H9 (cell line): ENCODE data around the gene CD52. TPM values are rescaled to one million over a fixed set of nuclear protein-coding genes. Genes with fewer than 3 reads are reported as not detected.

ENCODE experiments used
- DNase-seq: peaks from one replicate; pipeline ENCODE4 v3.0.0-alpha.2; 2017
- H2AFZ ChIP-seq: one replicate; pipeline ENCODE4 v1.6.1; 2013; ENCODE audit warnings: mild to moderate bottlenecking, low read length, control low read depth, moderate library complexity
- H2AK5ac ChIP-seq: 2 replicates; pipeline ENCODE4 v1.6.1; 2013; ENCODE audit warnings: low read length, control low read depth, mixed read lengths; ENCODE audit not compliant: insufficient read length
- H2BK120ac ChIP-seq: one replicate; pipeline ENCODE4 v1.6.1; 2013; ENCODE audit warnings: low read depth, mild to moderate bottlenecking, low read length, control low read depth, inconsistent platforms; ENCODE audit not compliant: poor library complexity, severe bottlenecking
- H2BK12ac ChIP-seq: 2 replicates; pipeline ENCODE4 v1.6.1; 2013; ENCODE audit warnings: low read length, control low read depth, mixed read lengths, low read depth; ENCODE audit not compliant: insufficient read length
- H2BK15ac ChIP-seq: 2 replicates; pipeline ENCODE4 v1.6.1; 2013; ENCODE audit warnings: low read depth, low read length, control low read depth
- H2BK20ac ChIP-seq: one replicate; pipeline ENCODE4 v1.6.1; 2013; ENCODE audit warnings: low read depth, mild to moderate bottlenecking, low read length, control low read depth, inconsistent platforms; ENCODE audit not compliant: poor library complexity, severe bottlenecking
- H2BK5ac ChIP-seq: 2 replicates; pipeline ENCODE4 v1.6.1; 2013; ENCODE audit warnings: low read length, control low read depth, mixed read lengths; ENCODE audit not compliant: insufficient read length
- H3K14ac ChIP-seq: 2 replicates; pipeline ENCODE4 v1.6.1; 2013; ENCODE audit warnings: low read length, control low read depth; ENCODE audit not compliant: insufficient read depth
- H3K18ac ChIP-seq: 2 replicates; pipeline ENCODE4 v1.6.1; 2013; ENCODE audit warnings: low read depth, mild to moderate bottlenecking, mixed read lengths, low read length, control low read depth; ENCODE audit not compliant: insufficient read length
- H3K23ac ChIP-seq: 2 replicates; pipeline ENCODE4 v1.6.1; 2013; ENCODE audit warnings: low read length, control low read depth, mixed read lengths, low read depth; ENCODE audit not compliant: insufficient read length
- H3K23me2 ChIP-seq: 2 replicates; pipeline ENCODE4 v1.6.1; 2013; ENCODE audit warnings: low read depth, mild to moderate bottlenecking, mixed read lengths, low read length, control low read depth; ENCODE audit not compliant: insufficient read length, poor library complexity, severe bottlenecking
- H3K27ac ChIP-seq: 2 replicates; pipeline ENCODE4 v1.5.1; 2013; ENCODE audit warnings: low read length, control low read depth, mixed read lengths, low read depth; ENCODE audit not compliant: insufficient read length
- H3K27me3 ChIP-seq: 2 replicates; pipeline ENCODE4 v1.6.1; 2013; ENCODE audit warnings: low read length, control low read depth, inconsistent platforms; ENCODE audit not compliant: insufficient read depth
- H3K4ac ChIP-seq: 2 replicates; pipeline ENCODE4 v1.6.1; 2013; ENCODE audit warnings: low read depth, mild to moderate bottlenecking, control low read depth, inconsistent platforms, low read length, moderate library complexity
- H3K4me1 ChIP-seq: 2 replicates; pipeline ENCODE4 v1.6.1; 2013; ENCODE audit warnings: low read length, control low read depth, inconsistent platforms; ENCODE audit not compliant: insufficient read depth
- H3K4me2 ChIP-seq: 2 replicates; pipeline ENCODE4 v1.6.1; 2013; ENCODE audit warnings: low read length, control low read depth, mixed read lengths; ENCODE audit not compliant: insufficient read length, insufficient read depth
- H3K56ac ChIP-seq: 2 replicates; pipeline ENCODE4 v1.6.1; 2013; ENCODE audit warnings: low read depth, mild to moderate bottlenecking, mixed read lengths, low read length, control low read depth; ENCODE audit not compliant: insufficient read length
- H3K79me1 ChIP-seq: 2 replicates; pipeline ENCODE4 v1.6.1; 2013; ENCODE audit warnings: low read depth, mild to moderate bottlenecking, moderate library complexity, low read length, control low read depth, inconsistent platforms; ENCODE audit not compliant: insufficient read depth, poor library complexity, severe bottlenecking
- H3K79me2 ChIP-seq: 2 replicates; pipeline ENCODE4 v1.6.1; 2013; ENCODE audit warnings: low read length, control low read depth, inconsistent platforms; ENCODE audit not compliant: insufficient read depth
- H3K9ac ChIP-seq: 2 replicates; pipeline ENCODE4 v1.6.1; 2013; ENCODE audit warnings: low read length, control low read depth, mixed read lengths; ENCODE audit not compliant: insufficient read length; ENCODE audit errors: extremely low read depth
- H3K9me3 ChIP-seq: one replicate; pipeline ENCODE4 v1.6.1; 2013; ENCODE audit warnings: low read depth, low read length, inconsistent platforms; ENCODE audit not compliant: control insufficient read depth
- H3T11ph ChIP-seq: one replicate; pipeline ENCODE4 v1.6.1; 2013; ENCODE audit warnings: mild to moderate bottlenecking, low read length, control low read depth, inconsistent platforms
- H4K20me1 ChIP-seq: one replicate; pipeline ENCODE4 v1.6.1; 2013; ENCODE audit not compliant: control insufficient read depth, insufficient read length, insufficient read depth
- H4K5ac ChIP-seq: 2 replicates; pipeline ENCODE4 v1.6.1; 2013; ENCODE audit warnings: low read depth, mild to moderate bottlenecking, mixed read lengths, low read length, control low read depth; ENCODE audit not compliant: insufficient read length
- H4K8ac ChIP-seq: replicated peaks from 2 replicates; pipeline ENCODE4 v1.6.1; 2013; ENCODE audit warnings: low read length, control low read depth, mixed read lengths, low read depth; ENCODE audit not compliant: insufficient read length
- H4K91ac ChIP-seq: 2 replicates; pipeline ENCODE4 v1.6.1; 2013; ENCODE audit warnings: low read depth, mild to moderate bottlenecking, moderate library complexity, mixed read lengths, low read length, control low read depth; ENCODE audit not compliant: insufficient read length
- H3K27ac Mint-ChIP-seq, 3 experiments: 2 replicates in 2 of 3; 3 replicates in 1 of 3; pipeline ENCODE4 v1.8.0; 2020 to 2021; ENCODE audit warnings: mixed read lengths in 3 of 3, mild to moderate bottlenecking in 1 of 3, moderate library complexity in 1 of 3
- H3K27me3 Mint-ChIP-seq: 2 replicates; pipeline ENCODE4 v1.8.0; 2021; ENCODE audit warnings: low read depth, mild to moderate bottlenecking, moderate library complexity, mixed read lengths
- H3K36me3 Mint-ChIP-seq, 3 experiments: 2 replicates in 2 of 3; 3 replicates in 1 of 3; pipeline ENCODE4 v1.8.0; 2020 to 2021; ENCODE audit warnings: low read depth in 3 of 3, mixed read lengths in 3 of 3; ENCODE audit not compliant: insufficient read depth in 1 of 3
- H3K4me1 Mint-ChIP-seq, 2 experiments: 2 replicates each; pipeline ENCODE4 v1.8.0; 2020; ENCODE audit warnings: mixed read lengths in 2 of 2
- H3K4me3 Mint-ChIP-seq, 2 experiments: 2 replicates in 1 of 2; 3 replicates in 1 of 2; pipeline ENCODE4 v1.8.0; 2020 to 2021; ENCODE audit warnings: mild to moderate bottlenecking in 2 of 2, mixed read lengths in 2 of 2, moderate library complexity in 1 of 2
- H3K9me3 Mint-ChIP-seq, 2 experiments: 2 replicates in 1 of 2; 3 replicates in 1 of 2; pipeline ENCODE4 v1.8.0; 2020; ENCODE audit warnings: mild to moderate bottlenecking in 2 of 2, mixed read lengths in 2 of 2, moderate library complexity in 1 of 2
- WGBS: extraction: QIAGEN DNeasy Blood & Tissue Kit; methylation state at CpG from one replicate; pipeline ENCODE4 v1.1.7; 2013; ENCODE audit warnings: missing lambda C conversion rate, low lambda C conversion rate, mixed read lengths; ENCODE audit not compliant: insufficient read length; ENCODE audit errors: extremely low coverage; 5-methylcytosine and 5-hydroxymethylcytosine counted together
- total RNA-seq: library from RNA; stranded (reverse); gene quantifications from 2 replicates; pipeline ENCODE4 v1.2.1, GENCODE V29; 2021
- TF ChIP-seq, protein P1 (sequence below): fragments of 200-600 bp; sonication (generic); conservative IDR thresholded peaks from 3 replicates; pipeline ENCODE4 v1.8.0; 2021; ENCODE audit warnings: antibody characterized with exemption, mild to moderate bottlenecking

Gene CD52
- total RNA-seq, 1 experiment from 2014 or later, result 4.1 TPM

DNA sequence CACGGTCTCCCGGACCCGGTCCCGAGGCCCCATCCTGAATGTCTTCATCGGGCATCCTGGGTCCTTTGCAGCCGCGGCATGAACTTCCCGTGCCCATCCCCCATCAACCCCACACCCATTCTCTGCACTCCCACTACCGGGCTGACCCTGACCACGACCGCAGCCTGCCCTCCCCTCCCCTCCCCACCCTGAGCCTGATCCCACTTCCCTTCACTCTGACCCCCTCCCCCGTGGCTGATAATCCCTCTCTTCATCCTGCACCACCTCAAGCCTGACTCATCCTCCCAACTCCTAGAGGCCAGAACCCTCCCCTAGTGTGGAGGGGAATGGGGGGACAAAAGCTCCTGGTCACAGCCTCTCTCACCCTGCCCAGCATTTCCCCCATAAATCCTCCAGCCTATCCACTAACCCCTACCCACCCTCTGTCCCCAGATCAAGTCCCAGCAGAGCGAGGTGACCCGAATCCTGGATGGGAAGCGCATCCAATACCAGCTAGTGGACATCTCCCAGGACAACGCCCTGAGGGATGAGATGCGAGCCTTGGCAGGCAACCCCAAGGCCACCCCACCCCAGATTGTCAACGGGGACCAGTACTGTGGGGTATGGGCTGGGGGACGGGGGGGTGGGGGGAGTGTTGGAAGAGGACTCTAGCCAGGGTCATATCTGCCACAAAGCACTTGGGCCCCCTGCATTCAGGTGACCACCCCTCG is 37.3 kb upstream of the CD52 start:
- H3K36me3 Mint-ChIP-seq, result peaks cover 35 to 46% (median 46%) of the 10 kb centered on the region in 3 experiments
- no peaks in the 10 kb centered on the region for H3K27me3 ChIP-seq
- WGBS, result no CpG with 5 or more reads among the region's 20 CpGs
- H3K23me2 ChIP-seq, result peaks cover 13% of the 10 kb centered on the region
- TF ChIP-seq, protein P1, sequence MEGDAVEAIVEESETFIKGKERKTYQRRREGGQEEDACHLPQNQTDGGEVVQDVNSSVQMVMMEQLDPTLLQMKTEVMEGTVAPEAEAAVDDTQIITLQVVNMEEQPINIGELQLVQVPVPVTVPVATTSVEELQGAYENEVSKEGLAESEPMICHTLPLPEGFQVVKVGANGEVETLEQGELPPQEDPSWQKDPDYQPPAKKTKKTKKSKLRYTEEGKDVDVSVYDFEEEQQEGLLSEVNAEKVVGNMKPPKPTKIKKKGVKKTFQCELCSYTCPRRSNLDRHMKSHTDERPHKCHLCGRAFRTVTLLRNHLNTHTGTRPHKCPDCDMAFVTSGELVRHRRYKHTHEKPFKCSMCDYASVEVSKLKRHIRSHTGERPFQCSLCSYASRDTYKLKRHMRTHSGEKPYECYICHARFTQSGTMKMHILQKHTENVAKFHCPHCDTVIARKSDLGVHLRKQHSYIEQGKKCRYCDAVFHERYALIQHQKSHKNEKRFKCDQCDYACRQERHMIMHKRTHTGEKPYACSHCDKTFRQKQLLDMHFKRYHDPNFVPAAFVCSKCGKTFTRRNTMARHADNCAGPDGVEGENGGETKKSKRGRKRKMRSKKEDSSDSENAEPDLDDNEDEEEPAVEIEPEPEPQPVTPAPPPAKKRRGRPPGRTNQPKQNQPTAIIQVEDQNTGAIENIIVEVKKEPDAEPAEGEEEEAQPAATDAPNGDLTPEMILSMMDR, result no peak
- no peak overlapping the region for H3K4ac ChIP-seq
- peak overlapping the region; percentile 60 for H3K4me2 ChIP-seq
- H3K23ac ChIP-seq, result no peak overlapping the region
- H2AFZ ChIP-seq, result no peak overlapping the region
- no peak for DNase-seq
- 0 out of 2 replicates have a peak overlapping the region, but pooled peaks have one; percentile 40 for H3K14ac ChIP-seq
- H3K79me2 ChIP-seq, result no peaks in the 10 kb centered on the region
- H2BK12ac ChIP-seq, result no peak overlapping the region
- no peaks in the 10 kb centered on the region for H3K79me1 ChIP-seq
- H2BK120ac ChIP-seq, result no peak overlapping the region
- H4K91ac ChIP-seq, result no peak overlapping the region
- H3K18ac ChIP-seq, result no peak overlapping the region
- H3K9me3 ChIP-seq, result no peaks in the 10 kb centered on the region
- no peak overlapping the region; a peak in 1 of 7 replicates for H3K27ac Mint-ChIP-seq
- H4K20me1 ChIP-seq, result peaks cover 2% of the 10 kb centered on the region
- no peak overlapping the region for H3T11ph ChIP-seq
- H2AK5ac ChIP-seq, result no peak overlapping the region
- no peak overlapping the region for H4K8ac ChIP-seq
- H3K56ac ChIP-seq, result no peak overlapping the region
- H2BK20ac ChIP-seq, result no peak overlapping the region
- H3K4me3 Mint-ChIP-seq, result peak overlapping the region; percentile 76 to 85
- H3K4me1 ChIP-seq, result peaks cover 11% of the 10 kb centered on the region; the same call in 1 of the 2 replicates
- no peak overlapping the region for H2BK15ac ChIP-seq
- H3K9me3 Mint-ChIP-seq, result no peaks in the 10 kb centered on the region; a peak in 1 of 5 replicates
- H3K27ac ChIP-seq, result no peak overlapping the region
- H4K5ac ChIP-seq, result no peak overlapping the region
- peak overlapping the region; percentile 30 for H3K9ac ChIP-seq
- H3K4me1 Mint-ChIP-seq, result peaks cover 50 to 51% of the 10 kb centered on the region in 2 experiments
- no peaks in the 10 kb centered on the region; the same call in 1 of the 2 replicates for H3K27me3 Mint-ChIP-seq
- H2BK5ac ChIP-seq, result no peak overlapping the region
